ENCODE measurements around the gene HS6ST2.

GRCh38 chrX:132900633-132901293 lies 57.7 kb downstream of the HS6ST2 start:
- TF ChIP-seq EGR1 (IDR thresholded peaks at IDR 0.05; ENCODE audit: borderline replicate concordance in 1 of 2, low read depth in 2 of 2, low read length in 2 of 2): no peak
- TF ChIP-seq CTCF (IDR thresholded peaks at IDR 0.05 in 2 of 3, conservative IDR thresholded peaks at IDR 0.05 in 1 of 3; ENCODE audit: control insufficient read depth in 2 of 3, extremely low read depth in 1 of 3, insufficient read depth in 1 of 3, low read depth in 3 of 3, low read length in 3 of 3): no peak
- no peak for TF ChIP-seq ATF3 (IDR thresholded peaks at IDR 0.05; ENCODE audit: borderline replicate concordance, extremely low read depth, low read depth, low read length)
- no peak for TF ChIP-seq POLR2A (IDR thresholded peaks at IDR 0.05; ENCODE audit: low read depth, low read length)
- TF ChIP-seq RFX5 (IDR thresholded peaks at IDR 0.05; ENCODE audit: low read depth, low read length): no peak
- TF ChIP-seq TAF1 (IDR thresholded peaks at IDR 0.05; ENCODE audit: borderline replicate concordance, low read depth, low read length): no peak
- TF ChIP-seq TCF7 (IDR thresholded peaks at IDR 0.05; ENCODE audit: borderline replicate concordance): no peak
- TF ChIP-seq SPI1 (IDR thresholded peaks at IDR 0.05; ENCODE audit: borderline replicate concordance, insufficient read depth, low read depth, low read length): no peak
- no peak for TF ChIP-seq MYC (IDR thresholded peaks at IDR 0.05; ENCODE audit: insufficient read depth, insufficient read length, insufficient replicate concordance, low read length, severe bottlenecking)
- TF ChIP-seq SIN3A (IDR thresholded peaks at IDR 0.05; ENCODE audit: low read depth, low read length): no peak

Data from GM12878 (cell line).